ENCODE measurements around the gene PI16. TPM values are rescaled to one million over a fixed set of nuclear protein-coding genes. Genes with fewer than 3 reads are reported as not detected.

The PI16 gene
- total and polyA plus RNA-seq, 2 donors (not counting 1 experiment from before 2014, with no cell fraction given): 1.4 to 7.4 TPM

GRCh38 chr6:36970892-36971842, 16.6 kb downstream of the PI16 start:
- Histone ChIP-seq H4K20me1 (ENCODE audit: control insufficient read depth, insufficient read depth, low read length, poor library complexity, severe bottlenecking) (peaks cover 10% of the 10 kb centered on the region), H3K27me3 (replicated peaks in 1 of 4; ENCODE audit: control extremely low read depth in 1 of 4, control insufficient read depth in 3 of 4, insufficient read depth in 4 of 4, low read length in 3 of 4) (no peaks in the 10 kb centered on the region), H3K4me3 (ENCODE audit: control extremely low read depth in 1 of 5, extremely low read depth in 1 of 5, insufficient read depth in 1 of 5, low read depth in 2 of 5, low read length in 4 of 5) (no peak overlapping the region), H3K4me1 (ENCODE audit: control insufficient read depth in 2 of 2, insufficient read depth in 2 of 2, low read length in 2 of 2) (no peaks in the 10 kb centered on the region), H3K9ac (ENCODE audit: low read length) (no peak overlapping the region), H3K4me2 (replicated peaks; ENCODE audit: low read depth, low read length, poor library complexity, severe bottlenecking) (no peak overlapping the region), H3K36me3 (replicated peaks in 1 of 2; ENCODE audit: control extremely low read depth in 1 of 2, control insufficient read depth in 1 of 2, extremely low read depth in 1 of 2, insufficient read depth in 2 of 2, low read length in 1 of 2) (peaks cover 2 to 92% of the 10 kb centered on the region in 2 experiments), H3K79me2 (ENCODE audit: control insufficient read depth, insufficient read depth, low read length) (no peaks in the 10 kb centered on the region), H3K9me3 (ENCODE audit: control extremely low read depth in 1 of 3, control insufficient read depth in 2 of 3, insufficient read depth in 1 of 3, low read length in 2 of 3) (no peaks in the 10 kb centered on the region), H2AFZ (ENCODE audit: insufficient read depth, low read depth, low read length, poor library complexity, severe bottlenecking) (no peak overlapping the region), H3K27ac (ENCODE audit: low read length in 2 of 2) (no peak overlapping the region)
- no peak for TF ChIP-seq EZH2 (IDR thresholded peaks at IDR 0.05; ENCODE audit: borderline replicate concordance, insufficient read depth, low read depth, low read length, poor library complexity, severe bottlenecking)
- no peak for TF ChIP-seq CTCF (IDR thresholded peaks at IDR 0.05)
- ChIA-PET CTCF (interaction anchor here (1.0 to 1.9 kb wide), 3 partner anchors 47 to 239 kb away, joined by 3 to 5 read pairs (median 4); no protein-coding TSS in a partner anchor), POLR2A (no interaction called here)
- no peak for DNase-seq
- no peaks in the 10 kb centered on the region for H3K27me3 Mint-ChIP-seq
- no peak for ATAC-seq (ENCODE audit: low read depth)
- intact Hi-C loops (cut with micrococcal nuclease): no loop called here
- no peaks in the 10 kb centered on the region for H3K4me1 Mint-ChIP-seq
- no peaks in the 10 kb centered on the region for H3K9me3 Mint-ChIP-seq (ENCODE audit: insufficient read depth)
- H3K27ac Mint-ChIP-seq: no peak overlapping the region
- no peak overlapping the region for H3K4me3 Mint-ChIP-seq
- WGBS (ENCODE audit: insufficient coverage): 85% methylated on average over 16 of the region's 17 CpGs

Data from B cell (primary cell).